GM18858 (cell line): Measurements from ENCODE around the gene MGAT1.
"Not testable (repeated sequence)": the region's sequence is repeated elsewhere in the genome, so short reads cannot be mapped to it uniquely, and the experiment has no call there.

Source experiments
- ATAC-seq: cut with Tn5 transposase; IDR thresholded peaks from one replicate; pipeline ENCODE4 v1.9.1; 2021; ENCODE audit not compliant: unreplicated experiment

Gene MGAT1

GRCh38 chr5:180807046-180807445 lies 4.4 kb upstream of the MGAT1 start:
- no peak for ATAC-seq

DNA sequence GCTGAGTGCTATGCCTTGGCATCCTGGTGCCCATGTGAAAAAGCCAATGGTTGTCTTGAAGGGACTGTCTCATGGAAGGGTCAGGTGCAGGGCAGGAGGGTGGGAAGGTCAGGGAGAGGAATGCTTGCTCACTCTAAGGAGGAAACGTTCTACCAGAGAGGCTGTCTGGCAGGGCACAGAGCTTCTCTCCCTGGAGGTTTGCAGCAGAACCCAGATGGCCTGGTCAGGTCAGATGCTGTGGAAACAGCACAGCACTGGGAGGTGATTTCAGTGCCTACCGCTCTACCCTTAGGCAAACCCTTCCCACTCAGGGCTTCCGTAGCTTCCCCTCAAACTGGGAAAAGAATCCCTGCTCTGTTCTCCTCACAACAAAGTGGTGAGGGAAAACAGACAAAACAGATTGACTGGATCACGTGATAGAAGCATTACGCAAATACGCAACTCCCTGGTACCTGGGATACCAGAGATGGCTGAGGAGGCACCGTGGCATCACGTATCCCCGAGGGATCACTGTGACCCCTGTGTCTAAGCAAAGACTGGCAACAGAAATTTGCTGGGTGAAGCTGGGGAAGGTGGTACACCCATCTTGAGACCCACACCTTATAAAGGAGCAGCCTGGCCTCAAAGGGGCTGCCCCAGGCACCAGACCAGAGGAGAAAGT lies 3.9 kb upstream of the MGAT1 start:
- ATAC-seq: no peak

GRCh38 chr5:180804129-180804618 lies 1.6 kb upstream of the MGAT1 start:
- no peak for ATAC-seq

- ATAC-seq: peak; percentile 62
These were observed 849 bp upstream of the MGAT1 start for GRCh38 chr5:180803181-180804128.

DNA sequence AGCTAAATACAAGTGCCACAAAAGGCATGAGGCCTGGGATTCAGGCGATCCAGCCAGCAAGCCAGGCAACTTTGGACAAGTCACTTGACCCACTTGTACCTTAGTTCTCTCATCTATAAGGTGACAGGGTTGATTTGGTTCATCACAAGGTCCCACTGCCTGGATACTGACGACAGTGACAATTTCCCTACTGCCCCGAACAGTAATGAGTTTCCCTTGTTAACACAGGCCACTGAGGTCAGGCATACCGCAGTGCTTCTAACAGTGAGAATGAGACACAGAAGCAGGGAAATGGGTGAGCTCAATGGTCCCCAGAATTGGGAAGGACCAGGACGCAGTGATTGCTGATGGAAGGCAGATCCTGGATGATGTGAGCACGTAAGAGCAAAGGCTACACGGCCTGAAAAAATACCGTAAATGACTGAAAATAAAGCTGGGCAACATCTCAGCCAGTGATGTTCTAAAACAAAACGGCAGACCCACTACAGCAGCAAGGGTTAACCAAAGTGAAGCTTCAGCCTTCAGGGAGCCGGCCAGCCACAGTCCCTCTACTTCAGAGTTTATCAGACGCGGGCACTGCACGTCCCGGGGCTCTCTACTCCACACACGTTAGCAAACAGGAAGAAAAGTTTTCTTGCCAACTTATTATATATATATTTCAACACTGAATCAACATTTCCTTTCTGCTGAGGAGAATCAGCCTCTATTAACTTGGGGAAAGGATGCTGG lies 846 bp downstream of the MGAT1 start:
- ATAC-seq: no peak

- ATAC-seq: no peak
These were observed 2.5 kb downstream of the MGAT1 start for GRCh38 chr5:180799902-180800801.

GRCh38 chr5:180799194-180799593 lies 3.4 kb downstream of the MGAT1 start:
- ATAC-seq: no peak

DNA sequence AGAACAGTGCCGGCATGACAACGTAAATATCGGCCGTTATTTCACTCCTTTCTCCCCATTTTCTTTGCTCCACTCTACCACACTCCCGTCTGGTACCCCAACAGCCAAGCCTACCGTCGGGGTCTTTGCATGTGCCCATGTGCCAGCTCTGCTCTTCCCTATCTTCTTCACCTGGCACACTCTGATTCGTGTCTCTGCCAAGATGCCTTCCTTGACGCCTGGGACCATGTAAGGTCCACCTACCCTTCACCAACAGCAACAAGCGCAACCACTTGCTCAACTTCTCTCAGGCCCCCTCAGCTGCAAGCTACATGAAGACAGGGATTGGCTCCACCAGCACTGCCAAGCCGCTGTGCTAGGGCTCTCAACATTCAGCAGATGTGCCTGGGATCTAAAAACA lies 4.4 kb downstream of the MGAT1 start:
- ATAC-seq: no peak

DNA sequence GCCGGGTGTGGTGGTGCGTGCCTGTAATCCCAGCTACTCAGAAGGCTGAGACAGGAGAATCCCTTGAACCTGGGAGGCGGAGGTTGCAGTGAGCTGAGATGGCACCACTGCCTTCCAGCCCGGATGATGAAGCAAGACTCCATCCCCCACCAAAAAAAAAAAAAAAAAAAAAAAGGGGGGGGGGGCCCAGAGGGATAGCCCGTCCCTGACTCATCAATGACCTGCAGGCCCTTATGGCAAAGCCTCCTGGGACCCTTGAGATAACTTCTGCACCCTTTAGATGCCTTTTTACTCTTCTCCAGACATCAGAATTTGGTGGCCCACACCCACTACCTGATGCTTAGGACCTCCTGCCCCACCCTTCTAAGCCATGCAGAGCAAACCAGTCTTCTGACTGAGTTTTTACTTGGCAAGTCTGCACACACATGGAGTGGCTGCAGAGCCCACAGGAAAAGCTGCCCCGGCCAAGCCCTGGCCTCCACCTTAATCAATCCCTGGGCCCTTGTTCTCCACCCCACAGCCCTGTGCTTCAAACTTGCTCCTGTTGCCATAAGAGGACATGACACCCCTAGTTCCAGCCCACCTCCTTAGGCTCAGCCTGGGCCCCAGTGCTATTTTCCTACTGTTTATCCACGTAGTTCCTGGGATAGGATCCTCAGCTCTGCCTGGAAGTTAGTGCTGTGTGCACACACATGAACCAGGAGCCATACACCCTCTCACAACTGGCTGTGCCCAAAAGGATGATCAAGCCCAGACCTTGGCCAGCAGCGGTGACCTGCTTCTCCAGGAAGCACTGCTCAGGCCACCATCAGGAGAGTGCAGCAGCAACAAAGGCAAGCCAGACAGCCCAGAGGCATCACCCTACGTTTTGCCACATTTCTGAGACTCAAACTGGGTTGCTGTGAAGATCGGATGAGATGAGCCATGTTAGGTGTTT lies 5.1 kb downstream of the MGAT1 start:
- no peak for ATAC-seq

- ATAC-seq: no peak
These were observed 6.8 kb downstream of the MGAT1 start for GRCh38 chr5:180795771-180796313.

DNA sequence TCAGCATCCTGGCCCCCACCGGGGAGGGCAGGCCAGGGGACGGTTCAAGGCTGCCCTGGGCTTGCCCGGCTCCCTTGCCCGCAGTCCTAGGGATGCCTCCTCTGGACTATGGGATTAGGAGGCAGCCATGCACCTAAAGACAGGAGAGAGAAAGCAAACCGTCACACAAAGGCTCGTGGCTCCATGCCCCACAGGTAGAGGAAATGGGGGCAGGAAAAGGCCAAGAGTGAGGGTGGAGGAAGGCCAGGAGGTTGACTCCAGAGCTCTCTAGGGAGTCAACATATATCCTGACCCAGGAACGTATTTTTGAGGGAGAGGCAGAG lies 9.7 kb downstream of the MGAT1 start:
- ATAC-seq: no peak

GRCh38 chr5:180792287-180792964 lies 10.2 kb downstream of the MGAT1 start:
- ATAC-seq: no peak

- ATAC-seq: no peak
These were observed 10.9 kb downstream of the MGAT1 start for GRCh38 chr5:180791611-180792213.

- ATAC-seq: no peak
These were observed 12.1 kb downstream of the MGAT1 start for GRCh38 chr5:180790524-180790923.

DNA sequence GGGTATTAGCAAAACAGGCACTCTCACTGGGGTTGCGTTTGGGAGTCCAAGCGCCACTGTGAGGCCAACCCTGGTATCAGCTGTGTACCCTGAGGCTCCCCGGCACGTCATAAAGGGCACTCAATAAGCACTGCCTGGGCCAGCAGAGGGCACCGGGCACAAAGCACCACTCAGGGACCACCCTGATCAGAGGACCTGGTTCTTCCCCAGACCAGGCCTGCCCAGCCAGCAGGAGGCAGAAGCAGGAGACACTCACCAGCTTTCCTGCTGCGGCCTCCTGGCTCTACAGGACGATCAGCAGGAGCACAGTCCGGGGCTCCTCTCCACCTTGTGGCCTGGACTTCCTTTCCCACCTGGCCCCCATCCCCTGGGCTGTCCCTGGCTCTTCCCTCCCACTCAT lies 12.6 kb downstream of the MGAT1 start:
- no peak for ATAC-seq

GRCh38 chr5:180788651-180789410 lies 13.8 kb downstream of the MGAT1 start:
- ATAC-seq: not testable (repeated sequence)

- no peak for ATAC-seq
These were observed 14.7 kb downstream of the MGAT1 start for GRCh38 chr5:180787711-180788431.
